HepG2 (cell line): Measurements from ENCODE around the gene RAC3. TPM values are rescaled to one million over a fixed set of nuclear protein-coding genes. Genes with fewer than 3 reads are reported as not detected.

Source experiments
- ATAC-seq: fragments of 200-7000 bp; cut with Tn5 transposase; 3 replicates; pipeline ENCODE4 v1.9.1; 2020; ENCODE audit warnings: mild to moderate bottlenecking, moderate library complexity
- BruUV-seq: library from RNA; stranded (reverse); fragments of 400-500 nt; replicated peaks from 2 replicates; lab custom pipeline; 2021; lab: Mats Ljungman, UMichigan
- CTCF ChIA-PET: fragments of 300-600 bp; formaldehyde crosslinking; extraction: SDS; loops from one replicate; lab custom pipeline; 2021; ENCODE audit warnings: low total read pairs, inconsistent platforms, low intra/inter-chr PET ratio; lab: Yijun Ruan, JAX
- POLR2A ChIA-PET: fragments of 350-600 bp; sonication (Branson Sonifier 250); formaldehyde crosslinking; loops from one replicate; lab custom pipeline; 2020; ENCODE audit warnings: antibody characterized with exemption, inconsistent platforms; lab: Yijun Ruan, JAX
- DNase-seq: peaks from one replicate; pipeline ENCODE4 v3.0.0-alpha.2; 2015; ENCODE audit warnings: low spot score
- FAIRE-seq: peaks from 3 replicates; lab custom pipeline; 2011; peaks lifted over from hg19 to GRCh38; lab: Jason Lieb, UNC
- H2AFZ ChIP-seq: one replicate; pipeline ENCODE4 v1.6.1; 2011; ENCODE audit warnings: low read length, inconsistent platforms
- H3K27ac ChIP-seq: fragments of 300-600 bp; 3 replicates; pipeline ENCODE4 v1.8.0; 2011; ENCODE audit warnings: mixed run types, mild to moderate bottlenecking, mixed read lengths, low read length, inconsistent platforms; ENCODE audit not compliant: insufficient read depth; ENCODE audit errors: extremely low read length
- H3K27me3 ChIP-seq, 2 experiments: fragments of 200-600 bp in 1 of 2; 2 replicates in 1 of 2; 3 replicates in 1 of 2; pipeline versions ENCODE4 v1.6.0 to v1.8.0; 2011; ENCODE audit warnings: low read length in 2 of 2, mild to moderate bottlenecking in 2 of 2, moderate library complexity in 2 of 2, inconsistent platforms in 1 of 2; ENCODE audit not compliant: insufficient read depth in 2 of 2, control insufficient read depth in 1 of 2
- H3K36me3 ChIP-seq, 2 experiments: fragments of 200-600 bp in 1 of 2; replicated peaks in 1 of 2; 2 replicates in 1 of 2; 3 replicates in 1 of 2; pipeline versions ENCODE4 v1.5.1 to v1.8.0; 2011; ENCODE audit warnings: low read length in 2 of 2, inconsistent platforms in 1 of 2; ENCODE audit not compliant: insufficient read depth in 2 of 2, control insufficient read depth in 1 of 2
- H3K4me1 ChIP-seq: 2 replicates; pipeline ENCODE4 v1.5.1; 2012; ENCODE audit warnings: low read length, inconsistent platforms; ENCODE audit not compliant: insufficient read depth
- H3K4me2 ChIP-seq: 2 replicates; pipeline ENCODE4 v1.6.0; 2011; ENCODE audit warnings: low read depth, low read length, inconsistent platforms
- H3K4me3 ChIP-seq, 3 experiments: fragments of 200-600 bp in 1 of 3; sonication (generic), shearing (Covaris generic) in 1 of 3; replicated peaks in 1 of 3; 2 replicates each; pipeline ENCODE4 v1.5.1; 2011 to 2016; ENCODE audit warnings: low read length in 3 of 3, inconsistent platforms in 2 of 3, low read depth in 2 of 3, mild to moderate bottlenecking in 2 of 3, control low read depth in 1 of 3, mixed read lengths in 1 of 3; ENCODE audit not compliant: insufficient read depth in 1 of 3
- H3K79me2 ChIP-seq: one replicate; pipeline ENCODE4 v1.6.1; 2011; ENCODE audit warnings: low read length, inconsistent platforms; ENCODE audit not compliant: insufficient read depth
- H3K9ac ChIP-seq: 2 replicates; pipeline ENCODE4 v1.6.0; 2011; ENCODE audit warnings: mild to moderate bottlenecking, low read depth, low read length, inconsistent platforms; ENCODE audit not compliant: insufficient read depth
- H3K9me3 ChIP-seq: 2 replicates; pipeline ENCODE4 v1.5.1; 2012; ENCODE audit warnings: mild to moderate bottlenecking, low read length
- H4K20me1 ChIP-seq: 2 replicates; pipeline ENCODE4 v1.6.0; 2011; ENCODE audit warnings: inconsistent platforms, mild to moderate bottlenecking, low read length, moderate library complexity; ENCODE audit not compliant: insufficient read depth
- ARNT2 ChIP-seq: sonication (generic); formaldehyde crosslinking; IDR thresholded peaks from 2 replicates; pipeline ENCODE4 v1.8.0; 2022; ENCODE audit warnings: mild to moderate bottlenecking, low read depth, missing genetic modification reagents, moderate library complexity
- CHCHD3 ChIP-seq: sonication (generic); formaldehyde crosslinking; IDR thresholded peaks from 2 replicates; pipeline ENCODE4 v1.8.0; 2022; ENCODE audit warnings: mild to moderate bottlenecking, missing genetic modification reagents, moderate library complexity
- DNMT1 ChIP-seq: sonication (generic); formaldehyde crosslinking; IDR thresholded peaks from 2 replicates; pipeline ENCODE4 v1.5.1; 2020; ENCODE audit warnings: mild to moderate bottlenecking, missing genetic modification reagents
- KDM5A ChIP-seq: fragments of 200-600 bp; sonication (generic); IDR thresholded peaks from 2 replicates; pipeline ENCODE4 v1.7.0; 2018; ENCODE audit warnings: antibody characterized with exemption, mild to moderate bottlenecking, low read length, borderline replicate concordance
- KLF15 ChIP-seq: sonication (generic); formaldehyde crosslinking; IDR thresholded peaks from 2 replicates; pipeline ENCODE4 v1.8.1; 2023; ENCODE audit warnings: borderline replicate concordance, mild to moderate bottlenecking, inconsistent platforms, missing genetic modification reagents, mixed read lengths
- MAF1 ChIP-seq: sonication (generic); formaldehyde crosslinking; IDR thresholded peaks from 2 replicates; pipeline ENCODE4 v1.5.0; 2020; ENCODE audit warnings: missing genetic modification reagents, borderline replicate concordance
- NRL ChIP-seq: sonication (generic); formaldehyde crosslinking; IDR thresholded peaks from 2 replicates; pipeline ENCODE4 v1.5.0; 2020; ENCODE audit warnings: missing genetic modification reagents, mild to moderate bottlenecking, moderate library complexity, borderline replicate concordance
- PHF21A ChIP-seq: sonication (generic); formaldehyde crosslinking; IDR thresholded peaks from 2 replicates; pipeline ENCODE4 v1.5.0; 2020; ENCODE audit warnings: mild to moderate bottlenecking, missing genetic modification reagents
- RBFOX2 ChIP-seq: fragments of 200-400 bp; formaldehyde crosslinking; IDR thresholded peaks from 2 replicates; pipeline ENCODE4 v1.6.1; 2017; ENCODE audit warnings: low read depth, mild to moderate bottlenecking, low read length
- SRSF4 ChIP-seq: fragments of 200-400 bp; formaldehyde crosslinking; IDR thresholded peaks from one replicate; pipeline ENCODE4 v1.6.1; 2018; ENCODE audit warnings: mild to moderate bottlenecking, low read depth, low read length, moderate library complexity; ENCODE audit not compliant: poor library complexity, severe bottlenecking
- TBX2 ChIP-seq: sonication (generic); formaldehyde crosslinking; IDR thresholded peaks from 2 replicates; pipeline ENCODE4 v1.5.0; 2020; ENCODE audit warnings: missing genetic modification reagents, mild to moderate bottlenecking, borderline replicate concordance
- TGIF2 ChIP-seq: IDR thresholded peaks from 2 replicates; pipeline ENCODE4 v1.6.1; 2016; ENCODE audit warnings: control low read depth, missing compliant biosample characterization
- XRCC5 ChIP-seq: fragments of 200-400 bp; formaldehyde crosslinking; optimal IDR thresholded peaks from 2 replicates; pipeline ENCODE3; 2017; ENCODE audit warnings: mild to moderate bottlenecking, low read length
- ZBTB38 ChIP-seq: sonication (generic); formaldehyde crosslinking; IDR thresholded peaks from 2 replicates; pipeline ENCODE4 v1.5.1; 2020; ENCODE audit warnings: mild to moderate bottlenecking, missing genetic modification reagents
- ZNF703 ChIP-seq: sonication (generic); formaldehyde crosslinking; IDR thresholded peaks from 2 replicates; pipeline ENCODE4 v1.5.1; 2020; ENCODE audit warnings: missing genetic modification reagents, mild to moderate bottlenecking, moderate library complexity, borderline replicate concordance
- ZNF777 ChIP-seq: sonication (generic); formaldehyde crosslinking; IDR thresholded peaks from 2 replicates; pipeline ENCODE4 v1.4.0; 2020; ENCODE audit warnings: missing genetic modification reagents
- ZNF891 ChIP-seq: sonication (generic); formaldehyde crosslinking; IDR thresholded peaks from 2 replicates; pipeline ENCODE4 v1.5.0; 2020; ENCODE audit warnings: mild to moderate bottlenecking, missing genetic modification reagents
- WGBS: methylation state at CpG from one replicate; pipeline ENCODE4 v1.1.6; 2017; ENCODE audit warnings: low lambda C conversion rate; 5-methylcytosine and 5-hydroxymethylcytosine counted together
- in situ Hi-C: cut with HindIII; loops from 2 replicates; pipeline ENCODE4 v1.10.0; 2017; ENCODE audit warnings: low pct_unique_long_range_greater_than_20kb; ENCODE audit not compliant: extremely low pct_ligation_motif_present
- intact Hi-C: fragments of 100-400 bp; cut with micrococcal nuclease; formaldehyde crosslinking; loops from one replicate; pipeline ENCODE4 v1.10.0; 2022; ENCODE audit not compliant: unreplicated experiment
- polyA plus RNA-seq, 8 experiments: library from polyadenylated mRNA; depleted of rRNA in 3 of 8; stranded (reverse) in 7 of 8; unstranded in 1 of 8; fragments of >200 nt; fragmentation: Illumina TruSeq in 4 of 8; extraction: Trizol in 4 of 8; gene quantifications; 2 replicates each; pipeline versions ENCODE4 v1.2.1 to v1.2.3, GENCODE V29; 2011 to 2016; ENCODE audit warnings: low read depth in 4 of 8, missing spikeins in 1 of 8, mixed read lengths in 1 of 8; ENCODE audit not compliant: insufficient read depth in 1 of 8
- total RNA-seq, 5 experiments: library from RNA; depleted of rRNA; stranded (reverse); fragments of >200 nt; fragmentation: Illumina TruSeq; extraction: Trizol; gene quantifications; 2 replicates each; pipeline ENCODE4 v1.2.3, GENCODE V29; 2016; ENCODE audit warnings: low read depth in 1 of 5
- TF ChIP-seq, protein P1 (sequence below): IDR thresholded peaks from 2 replicates; pipeline ENCODE4 v1.6.1; 2016; ENCODE audit warnings: low read depth
- TF ChIP-seq, protein P2 (sequence below): sonication (generic); formaldehyde crosslinking; IDR thresholded peaks from 2 replicates; pipeline ENCODE4 v1.4.0; 2020; ENCODE audit warnings: missing genetic modification reagents, mild to moderate bottlenecking, borderline replicate concordance

Gene RAC3
- total and polyA plus RNA-seq, 2 of the 13 experiments (the other 11 are each of a cell fraction or from before 2014, with no cell fraction given): 10.5 to 21.3 TPM

DNA sequence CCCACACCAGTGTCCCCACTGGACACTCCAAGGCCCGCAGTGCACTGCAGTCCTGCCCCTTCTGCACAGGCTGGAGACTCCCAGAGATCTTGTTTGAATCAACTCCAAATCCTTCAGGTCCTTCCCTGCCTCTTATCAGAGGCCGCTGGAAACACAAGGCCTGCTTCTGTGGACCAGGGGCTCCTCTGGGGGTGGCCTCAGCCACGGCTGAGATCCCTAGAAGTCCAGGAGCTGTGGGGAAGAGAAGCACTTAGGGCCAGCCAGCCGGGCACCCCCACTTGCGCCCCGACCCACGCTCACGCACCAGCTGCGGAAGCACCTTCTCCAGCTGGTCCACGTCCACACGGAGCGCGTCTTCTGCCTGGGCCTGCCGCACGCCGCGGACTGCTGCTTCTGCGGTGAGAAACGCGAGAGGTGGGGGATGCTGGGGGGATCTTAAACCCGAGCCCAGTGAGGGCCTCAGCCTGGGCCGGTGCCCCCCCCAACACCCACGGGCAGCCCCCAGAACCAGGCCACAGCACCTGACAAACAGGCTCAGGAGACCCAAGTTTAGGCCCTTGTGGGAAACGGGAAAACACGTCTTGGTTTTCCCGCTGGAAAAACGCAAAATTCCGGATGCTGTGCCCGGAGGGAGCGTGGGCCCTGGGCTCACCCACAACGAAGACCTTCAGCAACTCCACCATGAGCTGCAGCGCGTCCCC is 12.3 kb upstream of the RAC3 start:
- BruUV-seq: TSS peak; percentile 18
- FAIRE-seq (no peak), DNase-seq (no peak), ATAC-seq (no peak)
- Histone ChIP-seq H3K27me3 (no peaks in the 10 kb centered on the region; a peak in 1 of 5 replicates), H3K27ac (peak overlapping the region; percentile 68), H3K79me2 (peaks cover 35% of the 10 kb centered on the region), H3K36me3 (peaks cover 8 to 11% of the 10 kb centered on the region in 2 experiments; a peak in 3 of 5 replicates), H3K9me3 (no peaks in the 10 kb centered on the region), H3K9ac (no peak overlapping the region; the same call in 1 of the 2 replicates), H4K20me1 (no peaks in the 10 kb centered on the region; the same call in 1 of the 2 replicates), H2AFZ (no peak overlapping the region), H3K4me2 (no peak overlapping the region), H3K4me1 (peaks cover 82% of the 10 kb centered on the region), H3K4me3 (no peak overlapping the region)
- intact Hi-C loops: no loop called here
- in situ Hi-C loops: no loop called here
- ChIA-PET CTCF (interaction anchor here (0.6 to 6.8 kb wide), 6 partner anchors 18 to 135 kb away, joined by 3 to 181 read pairs (median 9); partner anchors contain the start of genes ASPSCR1 and NOTUM), POLR2A (interaction anchor here (1.0 to 14.1 kb wide), 15 partner anchors 10 to 137 kb away, joined by 3 to 470 read pairs (median 10); partner anchors contain the start of genes DCXR, FASN, MAFG and NOTUM)
- 95% methylated on average over 33 of the region's 33 CpGs for WGBS
- TF ChIP-seq RBFOX2 (peak; percentile 97), KLF15 (CRISPR knock-in tag) (no peak), ZNF891 (CRISPR knock-in tag) (peak; percentile 78), KDM5A (no peak), ZBTB38 (CRISPR knock-in tag) (0 out of 2 replicates have a peak, but pooled peaks have one; percentile 11), SRSF4 (peak; percentile 85), PHF21A (no peak), TGIF2 (CRISPR knock-in tag) (0 out of 2 replicates have a peak, but pooled peaks have one; percentile 1), DNMT1 (0 out of 2 replicates have a peak, but pooled peaks have one; percentile 50), TBX2 (CRISPR knock-in tag) (0 out of 2 replicates have a peak, but pooled peaks have one; percentile 39), MAF1 (CRISPR knock-in tag) (0 out of 2 replicates have a peak, but pooled peaks have one; percentile 32), NRL (CRISPR knock-in tag) (0 out of 2 replicates have a peak, but pooled peaks have one; percentile 25), ZNF703 (CRISPR knock-in tag) (no peak), XRCC5 (no peak), ARNT2 (CRISPR knock-in tag) (peak; percentile 14; the same call in 1 of the 2 replicates), ZNF777 (CRISPR knock-in tag) (peak; percentile 44; the same call in 1 of the 2 replicates), CHCHD3 (CRISPR knock-in tag) (0 out of 2 replicates have a peak, but pooled peaks have one; percentile 40)
- TF ChIP-seq, protein P1, sequence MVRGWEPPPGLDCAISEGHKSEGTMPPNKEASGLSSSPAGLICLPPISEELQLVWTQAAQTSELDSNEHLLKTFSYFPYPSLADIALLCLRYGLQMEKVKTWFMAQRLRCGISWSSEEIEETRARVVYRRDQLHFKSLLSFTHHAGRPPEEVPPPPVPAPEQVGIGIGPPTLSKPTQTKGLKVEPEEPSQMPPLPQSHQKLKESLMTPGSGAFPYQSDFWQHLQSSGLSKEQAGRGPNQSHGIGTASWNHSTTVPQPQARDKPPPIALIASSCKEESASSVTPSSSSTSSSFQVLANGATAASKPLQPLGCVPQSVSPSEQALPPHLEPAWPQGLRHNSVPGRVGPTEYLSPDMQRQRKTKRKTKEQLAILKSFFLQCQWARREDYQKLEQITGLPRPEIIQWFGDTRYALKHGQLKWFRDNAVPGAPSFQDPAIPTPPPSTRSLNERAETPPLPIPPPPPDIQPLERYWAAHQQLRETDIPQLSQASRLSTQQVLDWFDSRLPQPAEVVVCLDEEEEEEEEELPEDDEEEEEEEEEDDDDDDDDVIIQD: no peak
- TF ChIP-seq, protein P2, sequence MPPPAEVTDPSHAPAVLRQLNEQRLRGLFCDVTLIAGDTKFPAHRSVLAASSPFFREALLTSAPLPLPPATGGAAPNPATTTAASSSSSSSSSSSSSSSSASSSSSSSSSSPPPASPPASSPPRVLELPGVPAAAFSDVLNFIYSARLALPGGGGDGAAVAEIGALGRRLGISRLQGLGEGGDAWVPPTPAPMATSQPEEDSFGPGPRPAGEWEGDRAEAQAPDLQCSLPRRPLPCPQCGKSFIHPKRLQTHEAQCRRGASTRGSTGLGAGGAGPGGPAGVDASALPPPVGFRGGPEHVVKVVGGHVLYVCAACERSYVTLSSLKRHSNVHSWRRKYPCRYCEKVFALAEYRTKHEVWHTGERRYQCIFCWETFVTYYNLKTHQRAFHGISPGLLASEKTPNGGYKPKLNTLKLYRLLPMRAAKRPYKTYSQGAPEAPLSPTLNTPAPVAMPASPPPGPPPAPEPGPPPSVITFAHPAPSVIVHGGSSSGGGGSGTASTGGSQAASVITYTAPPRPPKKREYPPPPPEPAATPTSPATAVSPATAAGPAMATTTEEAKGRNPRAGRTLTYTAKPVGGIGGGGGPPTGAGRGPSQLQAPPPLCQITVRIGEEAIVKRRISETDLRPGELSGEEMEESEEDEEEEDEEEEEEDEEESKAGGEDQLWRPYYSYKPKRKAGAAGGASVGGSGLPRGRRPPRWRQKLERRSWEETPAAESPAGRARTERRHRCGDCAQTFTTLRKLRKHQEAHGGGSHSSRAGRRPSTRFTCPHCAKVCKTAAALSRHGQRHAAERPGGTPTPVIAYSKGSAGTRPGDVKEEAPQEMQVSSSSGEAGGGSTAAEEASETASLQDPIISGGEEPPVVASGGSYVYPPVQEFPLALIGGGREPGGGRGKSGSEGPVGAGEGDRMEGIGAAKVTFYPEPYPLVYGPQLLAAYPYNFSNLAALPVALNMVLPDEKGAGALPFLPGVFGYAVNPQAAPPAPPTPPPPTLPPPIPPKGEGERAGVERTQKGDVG: peak; percentile 55
